Activated CD8-positive, alpha-beta T cell treated with anti-CD3 and anti-CD28 coated beads for 36 hours (primary cell): ENCODE measurements around the gene ATP6V1C2. TPM values are rescaled to one million over a fixed set of nuclear protein-coding genes. Genes with fewer than 3 reads are reported as not detected.

Source experiments
- ATAC-seq: fragments of 200-7000 bp; cut with Tn5 transposase; one replicate; pipeline ENCODE4 v1.10.0; 2021; ENCODE audit warnings: mild to moderate bottlenecking, moderate library complexity
- CTCF ChIA-PET: fragments of 350-600 bp; sonication (Branson Sonifier 250); formaldehyde crosslinking; loops from one replicate; lab custom pipeline; 2021; ENCODE audit warnings: antibody characterized with exemption; lab: Charles Lee
- POLR2A ChIA-PET: fragments of 350-600 bp; sonication (Branson Sonifier 250); formaldehyde crosslinking; loops from one replicate; lab custom pipeline; 2021; ENCODE audit warnings: antibody characterized with exemption; lab: Charles Lee
- DNase-seq: peaks from one replicate; pipeline ENCODE4 v3.0.0-alpha.2; 2020
- H3K27ac Mint-ChIP-seq: one replicate; pipeline ENCODE4 v1.8.0; 2021; ENCODE audit warnings: mild to moderate bottlenecking, mixed read lengths
- H3K27me3 Mint-ChIP-seq: one replicate; pipeline ENCODE4 v1.8.0; 2021; ENCODE audit warnings: mixed read lengths
- H3K36me3 Mint-ChIP-seq: one replicate; pipeline ENCODE4 v1.8.0; 2021; ENCODE audit warnings: low read depth, mixed read lengths
- H3K4me1 Mint-ChIP-seq: one replicate; pipeline ENCODE4 v1.8.0; 2021; ENCODE audit warnings: low read depth, mixed read lengths
- H3K4me3 Mint-ChIP-seq: one replicate; pipeline ENCODE4 v1.8.0; 2021; ENCODE audit warnings: mild to moderate bottlenecking, moderate library complexity, mixed read lengths
- H3K9me3 Mint-ChIP-seq: one replicate; pipeline ENCODE4 v1.8.0; 2021; ENCODE audit warnings: mixed read lengths
- intact Hi-C: fragments of 100-400 bp; cut with micrococcal nuclease; formaldehyde crosslinking; loops from one replicate; pipeline ENCODE4 v1.10.0; 2022
- total RNA-seq, 2 experiments: library from RNA; stranded (reverse); gene quantifications; one replicate each; pipeline ENCODE4 v1.2.3, GENCODE V29; 2021
- TF ChIP-seq, protein P1 (sequence below): fragments of 200-600 bp; IDR thresholded peaks from one replicate; pipeline ENCODE4 v1.8.0; 2022; ENCODE audit warnings: antibody characterized with exemption, mild to moderate bottlenecking

ATP6V1C2 gene
- total RNA-seq, 2 experiments from 2014 or later = not detected

DNA sequence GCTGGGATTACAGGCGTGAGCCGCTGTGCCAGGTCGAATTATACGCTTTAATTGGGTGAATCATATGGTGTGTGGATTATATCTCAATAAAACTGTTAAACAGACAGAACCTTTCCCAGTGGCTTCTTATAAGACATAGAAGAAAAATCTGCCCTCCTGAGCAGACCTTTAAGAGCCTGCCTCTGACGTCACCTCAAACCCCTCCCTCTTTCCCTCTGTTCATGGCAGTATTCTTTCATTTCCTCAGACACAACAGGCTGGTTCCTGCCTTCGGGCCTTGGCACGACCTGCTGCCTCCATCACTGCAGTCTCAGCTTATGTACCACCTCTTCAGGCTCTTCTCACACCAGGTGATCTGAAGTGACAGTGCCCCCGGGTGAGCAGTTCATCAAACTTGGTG is 105.2 kb downstream of the ATP6V1C2 start:
- ChIA-PET CTCF (interaction anchor here (1.4 kb wide), 1 partner anchor 10 kb away, joined by 3 read pairs; no protein-coding TSS in a partner anchor), POLR2A (no interaction called here)
- TF ChIP-seq, protein P1, sequence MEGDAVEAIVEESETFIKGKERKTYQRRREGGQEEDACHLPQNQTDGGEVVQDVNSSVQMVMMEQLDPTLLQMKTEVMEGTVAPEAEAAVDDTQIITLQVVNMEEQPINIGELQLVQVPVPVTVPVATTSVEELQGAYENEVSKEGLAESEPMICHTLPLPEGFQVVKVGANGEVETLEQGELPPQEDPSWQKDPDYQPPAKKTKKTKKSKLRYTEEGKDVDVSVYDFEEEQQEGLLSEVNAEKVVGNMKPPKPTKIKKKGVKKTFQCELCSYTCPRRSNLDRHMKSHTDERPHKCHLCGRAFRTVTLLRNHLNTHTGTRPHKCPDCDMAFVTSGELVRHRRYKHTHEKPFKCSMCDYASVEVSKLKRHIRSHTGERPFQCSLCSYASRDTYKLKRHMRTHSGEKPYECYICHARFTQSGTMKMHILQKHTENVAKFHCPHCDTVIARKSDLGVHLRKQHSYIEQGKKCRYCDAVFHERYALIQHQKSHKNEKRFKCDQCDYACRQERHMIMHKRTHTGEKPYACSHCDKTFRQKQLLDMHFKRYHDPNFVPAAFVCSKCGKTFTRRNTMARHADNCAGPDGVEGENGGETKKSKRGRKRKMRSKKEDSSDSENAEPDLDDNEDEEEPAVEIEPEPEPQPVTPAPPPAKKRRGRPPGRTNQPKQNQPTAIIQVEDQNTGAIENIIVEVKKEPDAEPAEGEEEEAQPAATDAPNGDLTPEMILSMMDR = no peak
- Mint-ChIP-seq H3K4me3 (no peak overlapping the region), H3K9me3 (no peaks in the 10 kb centered on the region), H3K4me1 (no peaks in the 10 kb centered on the region), H3K36me3 (no peaks in the 10 kb centered on the region), H3K27ac (no peak overlapping the region), H3K27me3 (peaks cover 17% of the 10 kb centered on the region)
- intact Hi-C loops = no loop called here
- ATAC-seq (no peak), DNase-seq (no peak)

DNA sequence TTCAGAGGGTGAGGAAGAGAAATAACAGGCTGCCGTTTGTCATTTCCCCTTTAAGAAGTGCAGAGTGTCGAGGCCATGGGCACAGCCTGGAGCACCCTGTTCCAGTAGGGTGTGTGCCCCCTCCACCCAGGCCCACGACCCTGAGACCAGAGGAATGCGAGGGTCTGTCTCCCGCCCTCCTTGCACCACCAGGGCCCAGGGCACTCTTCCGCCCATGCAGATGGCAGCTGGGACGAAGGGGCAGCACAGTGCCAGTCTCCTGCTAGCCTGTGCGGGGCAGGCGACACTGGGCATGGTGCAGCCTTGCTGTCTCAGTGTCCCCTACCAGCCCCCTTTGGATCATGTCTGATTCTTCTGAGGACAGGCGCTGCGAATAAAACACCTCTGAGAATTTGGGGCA is 106.9 kb downstream of the ATP6V1C2 start:
- no peaks in the 10 kb centered on the region for H3K36me3 Mint-ChIP-seq
- POLR2A ChIA-PET = no interaction called here
- DNase-seq (no peak), ATAC-seq (no peak)
- H3K27ac Mint-ChIP-seq = no peak overlapping the region
- intact Hi-C loops = no loop called here
- H3K9me3 Mint-ChIP-seq = no peaks in the 10 kb centered on the region
- no peak overlapping the region for H3K4me3 Mint-ChIP-seq
- TF ChIP-seq, protein P1 = no peak
- CTCF ChIA-PET = interaction anchor here (11.2 kb wide), 1 partner anchor 298 kb away, joined by 248 read pairs; a partner anchor contains a TSS
- peaks cover 29% of the 10 kb centered on the region for H3K27me3 Mint-ChIP-seq
- H3K4me1 Mint-ChIP-seq = peaks cover 3% of the 10 kb centered on the region

DNA sequence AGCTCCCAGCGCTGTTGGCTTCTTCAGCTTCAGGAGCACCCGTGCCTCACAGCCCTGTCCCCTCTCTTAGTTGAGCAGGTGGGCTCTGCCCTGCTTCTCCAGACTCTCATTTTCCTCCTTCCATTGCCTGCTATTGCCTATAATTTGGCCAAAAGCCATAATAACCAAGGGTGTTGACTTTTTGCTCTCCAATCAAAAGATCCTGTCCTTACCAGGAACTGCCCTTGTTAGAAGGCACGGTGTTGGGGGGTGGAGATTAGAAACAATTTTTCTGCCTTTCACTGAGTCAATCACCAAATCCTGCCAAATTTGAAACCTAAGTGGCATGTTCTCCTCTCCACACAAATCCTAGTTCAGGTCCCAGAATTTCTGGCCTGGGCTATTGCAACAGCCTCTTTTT is 107.9 kb downstream of the ATP6V1C2 start:
- no peak for DNase-seq
- ChIA-PET CTCF (interaction anchor here (11.2 kb wide), 1 partner anchor 297 kb away, joined by 248 read pairs; a partner anchor contains a TSS), POLR2A (no interaction called here)
- Mint-ChIP-seq H3K36me3 (no peaks in the 10 kb centered on the region), H3K4me1 (peaks cover 3% of the 10 kb centered on the region), H3K27ac (no peak overlapping the region), H3K27me3 (peaks cover 29% of the 10 kb centered on the region), H3K4me3 (no peak overlapping the region), H3K9me3 (no peaks in the 10 kb centered on the region)
- intact Hi-C loops = no loop called here
- no peak for ATAC-seq
- TF ChIP-seq, protein P1 = no peak

DNA sequence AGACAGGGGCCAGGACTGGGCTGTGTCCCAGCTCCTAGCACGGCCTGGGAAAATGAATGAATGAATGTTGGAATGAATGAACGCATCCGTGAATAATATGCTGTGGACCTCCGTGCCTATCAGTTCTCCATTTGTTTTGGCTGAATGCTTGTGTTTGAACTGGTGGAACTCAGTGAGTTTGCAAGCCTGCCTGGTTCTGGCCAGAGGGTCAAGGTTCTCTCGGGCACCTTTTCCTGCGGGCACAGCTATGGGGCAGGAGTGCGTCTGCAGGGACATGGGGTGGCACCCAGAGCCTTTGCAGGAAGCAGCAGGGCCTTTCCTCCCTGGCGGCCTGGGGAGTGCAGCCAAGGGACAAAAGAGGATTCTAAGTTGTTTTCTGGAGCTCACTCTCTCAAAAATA is 108.8 kb downstream of the ATP6V1C2 start:
- TF ChIP-seq, protein P1 = no peak
- intact Hi-C loops = loop anchor here (10.0 kb wide), 1 partner anchor 755 kb away; no protein-coding TSS in a partner anchor
- no peaks in the 10 kb centered on the region for H3K36me3 Mint-ChIP-seq
- ATAC-seq (no peak), DNase-seq (no peak)
- CTCF ChIA-PET = interaction anchor here (0.9 to 11.2 kb wide), 2 partner anchors 12 to 296 kb away, joined by 3 to 248 read pairs; a partner anchor contains a TSS
- H3K27ac Mint-ChIP-seq = no peak overlapping the region
- no peak overlapping the region for H3K4me3 Mint-ChIP-seq
- H3K27me3 Mint-ChIP-seq = peaks cover 24% of the 10 kb centered on the region
- peaks cover 3% of the 10 kb centered on the region for H3K4me1 Mint-ChIP-seq
- POLR2A ChIA-PET = no interaction called here
- H3K9me3 Mint-ChIP-seq = no peaks in the 10 kb centered on the region

DNA sequence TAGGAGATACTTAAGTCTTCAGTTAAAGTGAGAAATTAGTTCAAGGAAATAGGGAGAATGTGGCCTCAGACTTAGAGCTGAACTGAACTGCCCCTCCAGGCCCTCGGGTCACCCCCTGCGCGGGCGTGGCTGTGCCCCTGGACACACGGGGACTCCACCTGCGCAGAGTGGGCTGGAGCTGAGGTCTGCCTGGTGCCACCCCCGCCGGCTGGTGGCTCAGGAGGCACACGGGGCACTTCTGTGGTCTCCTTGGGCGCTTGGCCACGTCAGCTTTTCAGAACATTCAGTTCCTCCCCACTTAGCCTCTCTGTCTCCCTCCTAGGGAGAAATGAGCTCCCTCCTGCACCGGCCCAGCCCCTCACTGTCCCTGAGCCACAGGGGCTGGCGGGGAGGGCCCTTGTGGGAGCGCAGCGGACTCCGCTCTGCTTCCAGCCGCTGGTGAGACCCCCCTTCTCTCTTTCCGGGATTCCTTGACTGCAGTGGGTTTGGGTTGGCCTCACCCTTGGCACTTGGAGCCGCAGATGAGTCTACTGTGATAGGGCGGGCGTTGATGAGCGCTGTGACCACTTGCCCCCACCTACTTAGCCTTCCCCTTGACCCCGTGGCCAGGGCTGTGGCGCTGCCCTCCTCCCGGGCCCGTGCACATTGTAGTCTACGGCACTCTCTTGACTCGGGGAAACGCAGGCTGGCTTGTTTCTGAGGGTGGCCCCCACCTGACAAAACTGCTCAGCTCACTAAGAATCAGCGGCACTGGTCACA is 109.4 kb downstream of the ATP6V1C2 start:
- Mint-ChIP-seq H3K4me1 (peaks cover 3% of the 10 kb centered on the region), H3K27me3 (peaks cover 22% of the 10 kb centered on the region), H3K4me3 (no peak overlapping the region), H3K9me3 (no peaks in the 10 kb centered on the region), H3K36me3 (no peaks in the 10 kb centered on the region), H3K27ac (no peak overlapping the region)
- ChIA-PET CTCF (interaction anchor here (0.9 to 11.2 kb wide), 6 partner anchors 9 to 295 kb away, joined by 3 to 248 read pairs (median 30); a partner anchor contains a TSS), POLR2A (no interaction called here)
- DNase-seq (no peak), ATAC-seq (no peak)
- TF ChIP-seq, protein P1 = no peak
- intact Hi-C loops = loop anchor here (10.0 kb wide), 1 partner anchor 754 kb away; no protein-coding TSS in a partner anchor
